Thyroid gland (tissue), 4 donors: ENCODE data around the gene DPP4. TPM values are rescaled to one million over a fixed set of nuclear protein-coding genes. Genes with fewer than 3 reads are reported as not detected.
"Not testable (repeated sequence)": the region's sequence is repeated elsewhere in the genome, so short reads cannot be mapped to it uniquely, and the experiment has no call there.

Experiments
- DNase-seq, 2 donors: peaks; one replicate each; pipeline ENCODE4 v3.0.0-alpha.2; 2019
- H3K27ac ChIP-seq, 3 donors: fragments of 200-600 bp; sonication (generic); 1 replicate in 2 of 3; 2 replicates in 1 of 3; pipeline ENCODE4 v1.5.1; 2016 to 2019; ENCODE audit warnings: mild to moderate bottlenecking in 1 of 3, moderate library complexity in 1 of 3
- H3K27me3 ChIP-seq: fragments of 200-600 bp; sonication (generic); one replicate; pipeline ENCODE4 v1.5.1; 2019
- H3K36me3 ChIP-seq, 2 donors: fragments of 200-600 bp; sonication (generic); one replicate each; pipeline ENCODE4 v1.5.1; 2016 to 2019
- H3K4me1 ChIP-seq, 2 donors: fragments of 200-600 bp; sonication (generic); one replicate each; pipeline ENCODE4 v1.5.1; 2017 to 2019
- H3K4me3 ChIP-seq, 3 donors: fragments of 200-600 bp; sonication (generic); replicated peaks in 1 of 3; 1 replicate in 2 of 3; 2 replicates in 1 of 3; pipeline ENCODE4 v1.5.1; 2016; ENCODE audit warnings: mild to moderate bottlenecking in 1 of 3
- H3K9me3 ChIP-seq: fragments of 200-600 bp; sonication (generic); one replicate; pipeline ENCODE4 v1.5.1; 2017
- POLR2A ChIP-seq, 2 donors: fragments of 450-650 bp; IDR thresholded peaks; one replicate each; pipeline ENCODE4 v1.6.1; 2017; ENCODE audit warnings: antibody characterized with exemption in 2 of 2, mild to moderate bottlenecking in 2 of 2, moderate library complexity in 1 of 2
- WGBS, 2 donors: methylation state at CpG; one replicate each; pipeline ENCODE4 v1.1.5; 2017; 5-methylcytosine and 5-hydroxymethylcytosine counted together
- intact Hi-C: fragments of 100-400 bp; cut with DNase I; formaldehyde crosslinking; loops from one replicate; pipeline ENCODE4 v1.15.1; 2023
- total RNA-seq, 4 donors: library from RNA; depleted of rRNA; stranded (reverse); fragments of >200 nt; gene quantifications; one replicate each; pipeline ENCODE4 v1.2.3, GENCODE V29; 2016
- TF ChIP-seq, protein P1 (sequence below), 6 experiments: fragments of 200-600 bp in 3 of 6; fragments of 450-650 bp in 3 of 6; sonication (generic) in 3 of 6; IDR thresholded peaks; one replicate each; pipeline ENCODE4 v1.5.1; 2016 to 2019; ENCODE audit warnings: antibody characterized with exemption in 6 of 6, mild to moderate bottlenecking in 2 of 6, inconsistent platforms in 1 of 6, moderate library complexity in 1 of 6

The DPP4 gene
- total RNA-seq, 4 donors from 2014 or later = 3.0 to 12.7 (median 4.4) TPM

DNA sequence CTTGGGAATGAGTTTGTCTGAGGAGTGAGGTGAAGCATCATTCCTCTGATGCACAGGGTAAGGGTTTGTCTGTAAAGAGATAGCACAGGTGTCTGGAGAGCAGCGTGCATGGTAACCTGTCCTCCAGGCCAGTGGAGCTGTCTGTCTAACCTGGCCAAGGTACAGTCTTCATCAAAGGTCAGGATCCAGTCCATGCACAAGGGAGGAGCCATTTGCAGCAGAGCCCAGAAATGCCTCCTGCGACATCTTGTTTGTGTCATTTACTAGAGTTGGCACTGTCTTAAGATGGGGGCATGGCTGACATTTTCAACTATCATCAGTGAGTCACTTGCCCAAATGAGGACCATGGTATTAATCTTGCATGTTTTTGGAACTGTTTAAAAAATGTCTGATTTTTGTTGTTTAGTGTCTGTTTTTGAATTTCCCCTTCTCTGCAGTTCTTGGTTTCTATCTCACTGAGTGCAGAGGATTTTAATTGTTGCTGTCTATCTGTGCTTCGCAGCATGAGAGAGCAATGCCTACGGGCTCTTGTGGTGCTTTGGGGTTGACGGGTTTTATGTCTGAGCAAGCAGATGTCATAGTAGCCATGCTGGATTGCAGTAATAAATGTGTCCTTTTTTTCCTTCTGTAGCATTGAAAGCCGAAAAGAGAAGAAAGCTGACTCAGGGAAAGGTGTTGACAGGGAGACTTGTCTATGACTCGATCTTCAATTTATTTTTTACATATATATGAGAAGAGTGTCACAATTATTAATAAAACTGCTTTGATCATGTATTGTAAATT, 91.3 kb downstream of the DPP4 start:
- no peak for DNase-seq
- Histone ChIP-seq H3K4me3 (no peak overlapping the region), H3K27ac (no peak overlapping the region), H3K4me1 (no peaks in the 10 kb centered on the region), H3K36me3 (no peaks in the 10 kb centered on the region), H3K9me3 (no peaks in the 10 kb centered on the region), H3K27me3 (no peaks in the 10 kb centered on the region)
- intact Hi-C loops = no loop called here
- WGBS, 2 donors = 87 to 90% methylated on average over 7 of the region's 7 CpGs
- TF ChIP-seq, protein P1, sequence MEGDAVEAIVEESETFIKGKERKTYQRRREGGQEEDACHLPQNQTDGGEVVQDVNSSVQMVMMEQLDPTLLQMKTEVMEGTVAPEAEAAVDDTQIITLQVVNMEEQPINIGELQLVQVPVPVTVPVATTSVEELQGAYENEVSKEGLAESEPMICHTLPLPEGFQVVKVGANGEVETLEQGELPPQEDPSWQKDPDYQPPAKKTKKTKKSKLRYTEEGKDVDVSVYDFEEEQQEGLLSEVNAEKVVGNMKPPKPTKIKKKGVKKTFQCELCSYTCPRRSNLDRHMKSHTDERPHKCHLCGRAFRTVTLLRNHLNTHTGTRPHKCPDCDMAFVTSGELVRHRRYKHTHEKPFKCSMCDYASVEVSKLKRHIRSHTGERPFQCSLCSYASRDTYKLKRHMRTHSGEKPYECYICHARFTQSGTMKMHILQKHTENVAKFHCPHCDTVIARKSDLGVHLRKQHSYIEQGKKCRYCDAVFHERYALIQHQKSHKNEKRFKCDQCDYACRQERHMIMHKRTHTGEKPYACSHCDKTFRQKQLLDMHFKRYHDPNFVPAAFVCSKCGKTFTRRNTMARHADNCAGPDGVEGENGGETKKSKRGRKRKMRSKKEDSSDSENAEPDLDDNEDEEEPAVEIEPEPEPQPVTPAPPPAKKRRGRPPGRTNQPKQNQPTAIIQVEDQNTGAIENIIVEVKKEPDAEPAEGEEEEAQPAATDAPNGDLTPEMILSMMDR (IDR thresholded peaks at IDR 0.05) = no peak
- no peak for TF ChIP-seq POLR2A (IDR thresholded peaks at IDR 0.05)

GRCh38 chr2:161981679-161982250, 92.2 kb downstream of the DPP4 start:
- Histone ChIP-seq H3K27ac (no peak overlapping the region), H3K4me3 (no peak overlapping the region), H3K4me1 (no peaks in the 10 kb centered on the region), H3K9me3 (no peaks in the 10 kb centered on the region), H3K36me3 (no peaks in the 10 kb centered on the region), H3K27me3 (no peaks in the 10 kb centered on the region)
- DNase-seq = no peak
- WGBS, 2 donors = 86 to 87% methylated on average over 10 of the region's 10 CpGs
- intact Hi-C loops = no loop called here
- TF ChIP-seq, protein P1 (IDR thresholded peaks at IDR 0.05) = no peak
- no peak for TF ChIP-seq POLR2A (IDR thresholded peaks at IDR 0.05)

DNA sequence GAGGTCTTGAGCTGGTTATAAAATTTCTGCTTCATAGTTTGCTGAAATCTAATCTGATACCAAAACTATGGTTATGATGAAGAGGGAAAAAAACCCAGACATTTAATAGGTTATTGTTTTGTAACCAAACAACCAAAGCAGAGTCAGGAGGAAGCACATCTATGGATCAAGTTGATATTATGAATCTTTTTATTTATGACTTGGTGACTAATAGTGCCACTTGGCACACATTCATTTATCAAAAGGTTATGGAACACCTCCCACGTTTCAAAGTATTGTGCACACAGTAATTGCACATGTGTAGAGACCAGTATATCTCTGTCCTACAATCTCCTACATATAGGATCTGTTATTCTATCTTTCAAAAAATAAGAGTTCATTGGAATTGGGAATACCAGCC, 93.0 kb downstream of the DPP4 start:
- H3K36me3 ChIP-seq = no peaks in the 10 kb centered on the region
- WGBS, 2 donors = 65 to 68% methylated on average over 1 of the region's 1 CpG

GRCh38 chr2:161979490-161979889, 94.5 kb downstream of the DPP4 start:
- Histone ChIP-seq H3K4me3 (no peak overlapping the region), H3K9me3 (no peaks in the 10 kb centered on the region), H3K27ac (no peak overlapping the region), H3K27me3 (no peaks in the 10 kb centered on the region), H3K4me1 (no peaks in the 10 kb centered on the region), H3K36me3 (no peaks in the 10 kb centered on the region)
- DNase-seq = no peak
- intact Hi-C loops = no loop called here
- TF ChIP-seq, protein P1 (IDR thresholded peaks at IDR 0.05) = no peak
- no peak for TF ChIP-seq POLR2A (IDR thresholded peaks at IDR 0.05)
- WGBS, 2 donors = 81 to 89% methylated on average over 2 of the region's 2 CpGs

More for the DNA sequence above, 93.0 kb downstream of the DPP4 start:
- TF ChIP-seq POLR2A (IDR thresholded peaks at IDR 0.05) = no peak
- TF ChIP-seq, protein P1 (IDR thresholded peaks at IDR 0.05) = no peak
- no peak overlapping the region for H3K4me3 ChIP-seq
- H3K27me3 ChIP-seq = no peaks in the 10 kb centered on the region
- H3K27ac ChIP-seq = no peak overlapping the region
- intact Hi-C loops = no loop called here
- H3K9me3 ChIP-seq = no peaks in the 10 kb centered on the region
- no peaks in the 10 kb centered on the region for H3K4me1 ChIP-seq
- no peak for DNase-seq

DNA sequence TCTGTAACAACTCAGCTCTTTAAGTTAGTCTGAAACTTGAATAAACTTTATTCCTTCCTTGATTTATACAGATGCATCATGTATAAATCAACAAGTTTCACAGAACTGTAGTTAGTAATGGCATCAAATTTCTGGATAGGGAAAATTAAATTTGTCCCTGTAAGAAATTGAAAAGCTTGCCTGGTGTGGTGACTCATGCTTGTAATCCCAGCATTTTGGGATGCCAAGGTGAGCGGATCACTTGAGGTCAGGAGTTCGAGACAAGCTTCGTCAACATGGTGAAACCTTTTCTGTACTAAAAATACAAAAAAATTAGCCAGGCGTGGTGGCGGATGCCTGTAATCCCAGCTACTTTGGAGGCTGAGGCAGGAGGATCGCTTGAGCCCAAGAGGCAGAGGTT, 96.1 kb downstream of the DPP4 start:
- H3K36me3 ChIP-seq, intact Hi-C loops, H3K27me3 ChIP-seq, H3K9me3 ChIP-seq, DNase-seq, H3K4me3 ChIP-seq, H3K27ac ChIP-seq, H3K4me1 ChIP-seq: not testable (repeated sequence)
- 86 to 94% methylated on average over 6 of the region's 6 CpGs for WGBS, 2 donors
